Testis (tissue), 3 donors: ENCODE measurements around the gene ARHGAP32. TPM values are rescaled to one million over a fixed set of nuclear protein-coding genes. Genes with fewer than 3 reads are reported as not detected.

Experiments
- DNase-seq: peaks from one replicate; pipeline ENCODE4 v3.0.0-alpha.2; 2019
- H3K27ac ChIP-seq, 2 donors: fragments of 200-600 bp; sonication (generic); one replicate each; pipeline ENCODE4 v1.5.1; 2019
- H3K27me3 ChIP-seq: fragments of 200-600 bp; sonication (generic); one replicate; pipeline ENCODE4 v1.5.1; 2019
- H3K36me3 ChIP-seq: fragments of 200-600 bp; sonication (generic); one replicate; pipeline ENCODE4 v1.5.1; 2017; ENCODE audit warnings: low read depth; ENCODE audit errors: missing control alignments
- H3K4me1 ChIP-seq: fragments of 200-600 bp; sonication (generic); one replicate; pipeline ENCODE4 v1.5.1; 2019
- H3K4me3 ChIP-seq, 2 donors: fragments of 200-600 bp; sonication (generic); one replicate each; pipeline ENCODE4 v1.5.1; 2017 to 2019
- H3K9me3 ChIP-seq: fragments of 200-600 bp; sonication (generic); one replicate; pipeline ENCODE4 v1.5.1; 2017
- POLR2A ChIP-seq: fragments of 450-650 bp; IDR thresholded peaks from one replicate; pipeline ENCODE4 v1.6.1; 2017; ENCODE audit warnings: antibody characterized with exemption, mild to moderate bottlenecking, moderate library complexity
- WGBS, 2 donors: methylation state at CpG; one replicate each; pipeline ENCODE4 v1.1.5; 2018; 5-methylcytosine and 5-hydroxymethylcytosine counted together
- intact Hi-C: fragments of 100-400 bp; cut with DNase I; formaldehyde crosslinking; loops from one replicate; pipeline ENCODE4 v1.15.1; 2023; ENCODE audit warnings: low total_unique reads
- polyA plus RNA-seq: library from polyadenylated mRNA; stranded (reverse); fragments of 350-450 nt; fragmentation: Illumina TruSeq; extraction: RNeasy Lipid Tissue Mini Kit (QIAGEN cat#74804); gene quantifications from one replicate; pipeline ENCODE4 v1.2.3, GENCODE V29; 2014; ENCODE audit warnings: low read depth, low replicate concordance; ENCODE audit not compliant: insufficient read depth
- total RNA-seq, 2 donors: library from RNA; depleted of rRNA; stranded (reverse); fragments of >200 nt; gene quantifications; one replicate each; pipeline ENCODE4 v1.2.3, GENCODE V29; 2016
- TF ChIP-seq, protein P1 (sequence below), 3 experiments: fragments of 450-650 bp in 2 of 3; fragments of 200-600 bp in 1 of 3; sonication (generic) in 1 of 3; IDR thresholded peaks; one replicate each; pipeline ENCODE4 v1.5.1; 2016 to 2019; ENCODE audit warnings: antibody characterized with exemption in 3 of 3, mild to moderate bottlenecking in 2 of 3, moderate library complexity in 1 of 3

ARHGAP32 gene
- total and polyA plus RNA-seq, 3 donors from 2014 or later: 33.0 to 58.1 (median 53.8) TPM

DNA sequence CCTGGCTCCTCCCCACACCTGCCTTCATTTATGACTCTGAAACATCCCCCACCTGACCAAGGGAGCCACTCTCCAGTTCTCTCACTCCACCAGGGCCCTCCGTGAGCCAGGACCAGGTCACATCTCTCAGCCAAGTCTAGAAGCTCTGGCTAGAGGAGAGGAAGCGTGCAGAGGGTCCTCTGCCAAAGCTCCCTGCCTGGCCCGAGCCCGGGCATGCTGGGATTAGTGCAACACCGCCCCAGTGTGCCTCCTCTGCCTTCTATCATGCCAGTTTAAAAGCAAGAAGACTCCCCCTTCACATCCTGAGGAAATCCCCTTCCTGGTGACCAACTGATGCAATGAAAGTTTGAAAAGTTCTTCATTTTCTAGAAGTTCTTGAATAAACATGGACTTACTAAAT is 272.9 kb downstream of the ARHGAP32 start:
- no peak overlapping the region for H3K27ac ChIP-seq
- no peak for DNase-seq
- H3K4me1 ChIP-seq: no peaks in the 10 kb centered on the region
- H3K36me3 ChIP-seq: no peaks in the 10 kb centered on the region
- H3K27me3 ChIP-seq: no peaks in the 10 kb centered on the region
- TF ChIP-seq POLR2A: no peak
- TF ChIP-seq, protein P1, sequence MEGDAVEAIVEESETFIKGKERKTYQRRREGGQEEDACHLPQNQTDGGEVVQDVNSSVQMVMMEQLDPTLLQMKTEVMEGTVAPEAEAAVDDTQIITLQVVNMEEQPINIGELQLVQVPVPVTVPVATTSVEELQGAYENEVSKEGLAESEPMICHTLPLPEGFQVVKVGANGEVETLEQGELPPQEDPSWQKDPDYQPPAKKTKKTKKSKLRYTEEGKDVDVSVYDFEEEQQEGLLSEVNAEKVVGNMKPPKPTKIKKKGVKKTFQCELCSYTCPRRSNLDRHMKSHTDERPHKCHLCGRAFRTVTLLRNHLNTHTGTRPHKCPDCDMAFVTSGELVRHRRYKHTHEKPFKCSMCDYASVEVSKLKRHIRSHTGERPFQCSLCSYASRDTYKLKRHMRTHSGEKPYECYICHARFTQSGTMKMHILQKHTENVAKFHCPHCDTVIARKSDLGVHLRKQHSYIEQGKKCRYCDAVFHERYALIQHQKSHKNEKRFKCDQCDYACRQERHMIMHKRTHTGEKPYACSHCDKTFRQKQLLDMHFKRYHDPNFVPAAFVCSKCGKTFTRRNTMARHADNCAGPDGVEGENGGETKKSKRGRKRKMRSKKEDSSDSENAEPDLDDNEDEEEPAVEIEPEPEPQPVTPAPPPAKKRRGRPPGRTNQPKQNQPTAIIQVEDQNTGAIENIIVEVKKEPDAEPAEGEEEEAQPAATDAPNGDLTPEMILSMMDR (IDR thresholded peaks at IDR 0.05): no peak
- H3K4me3 ChIP-seq: no peak overlapping the region
- intact Hi-C loops: no loop called here
- no peaks in the 10 kb centered on the region for H3K9me3 ChIP-seq
- WGBS, 2 donors: 66 to 92% methylated on average over 4 to 5 of the region's 5 CpGs

DNA sequence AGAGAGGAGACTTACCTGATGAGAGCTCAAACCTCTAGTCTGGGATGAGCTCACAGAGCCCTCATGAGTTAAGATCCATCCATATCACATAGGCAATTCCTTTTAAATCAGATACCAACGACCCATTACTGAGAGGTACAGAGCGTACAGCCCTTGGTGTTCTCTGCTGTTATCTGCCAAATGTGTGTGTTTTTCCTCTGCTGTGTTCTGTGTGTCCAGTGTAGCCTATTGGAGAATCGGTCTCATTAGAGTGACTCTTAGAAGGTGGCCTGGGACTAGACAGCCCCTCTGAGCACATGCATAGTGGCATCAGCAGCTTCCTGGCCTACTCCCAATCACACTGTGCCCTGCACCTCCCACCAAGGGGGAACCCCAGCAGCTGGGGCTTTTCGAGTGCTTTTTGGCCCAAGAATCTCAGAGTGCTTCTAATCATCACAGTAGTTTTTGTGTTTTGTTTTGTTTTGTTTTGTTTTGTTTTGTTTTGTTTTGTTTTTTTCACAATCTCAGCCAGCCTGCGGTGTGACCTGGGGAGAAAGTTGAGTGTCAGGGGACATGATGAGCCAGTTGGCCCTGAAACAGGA is 274.9 kb downstream of the ARHGAP32 start:
- WGBS, 2 donors: 33 to 37% methylated on average over 4 to 5 of the region's 5 CpGs
- Histone ChIP-seq H3K27ac (no peak overlapping the region), H3K36me3 (no peaks in the 10 kb centered on the region), H3K4me3 (no peak overlapping the region), H3K27me3 (no peaks in the 10 kb centered on the region), H3K9me3 (no peaks in the 10 kb centered on the region), H3K4me1 (no peaks in the 10 kb centered on the region)
- TF ChIP-seq POLR2A: no peak
- TF ChIP-seq, protein P1 (IDR thresholded peaks at IDR 0.05): no peak
- intact Hi-C loops: no loop called here
- no peak for DNase-seq

DNA sequence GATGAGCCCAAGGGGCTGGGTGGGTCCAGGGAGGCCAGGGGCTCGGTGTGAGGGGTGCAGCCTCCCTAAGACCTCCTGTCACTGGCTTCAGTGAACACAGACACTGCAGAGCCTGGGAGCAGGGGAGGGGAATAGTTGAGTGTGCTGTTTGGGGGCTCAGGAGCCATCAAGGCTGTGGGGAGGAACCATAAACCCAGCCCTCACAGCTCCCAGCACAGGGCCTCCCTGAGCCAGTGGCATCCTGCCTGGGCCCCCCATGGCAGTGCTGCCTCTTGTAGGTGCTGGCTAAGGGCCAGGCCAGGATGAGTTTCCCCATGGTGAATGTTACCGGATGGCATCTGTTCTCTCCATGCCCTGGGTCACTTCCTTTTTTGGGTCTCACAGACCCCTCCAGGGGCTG is 275.4 kb downstream of the ARHGAP32 start:
- Histone ChIP-seq H3K27ac (no peak overlapping the region), H3K36me3 (no peaks in the 10 kb centered on the region), H3K4me3 (no peak overlapping the region), H3K27me3 (no peaks in the 10 kb centered on the region), H3K9me3 (no peaks in the 10 kb centered on the region), H3K4me1 (no peaks in the 10 kb centered on the region)
- TF ChIP-seq, protein P1 (IDR thresholded peaks at IDR 0.05): no peak
- TF ChIP-seq POLR2A: no peak
- intact Hi-C loops: no loop called here
- DNase-seq: no peak
- 91 to 100% methylated on average over 1 to 2 of the region's 2 CpGs for WGBS, 2 donors

DNA sequence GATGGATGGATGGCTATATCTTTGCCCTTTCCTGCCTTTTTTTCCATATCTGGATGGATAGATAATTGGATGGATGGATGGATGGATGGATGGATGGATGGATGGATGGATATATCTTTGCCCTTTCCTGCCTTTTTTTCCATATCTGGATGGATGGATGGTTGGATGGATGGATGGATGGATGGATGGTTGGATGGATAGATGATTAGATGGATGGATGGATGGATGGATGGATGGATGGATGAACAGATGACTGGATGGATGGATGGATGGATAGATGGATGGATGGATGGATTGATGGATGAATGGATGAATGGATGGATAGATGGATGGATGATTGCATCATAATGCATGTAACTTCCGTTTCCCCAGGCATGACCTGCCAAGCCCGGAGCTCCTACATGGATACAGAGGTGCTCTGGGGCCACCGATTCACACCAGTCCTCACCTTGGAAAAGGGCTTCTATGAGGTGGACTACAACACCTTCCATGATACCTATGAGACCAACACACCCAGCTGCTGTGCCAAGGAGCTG is 276.0 kb downstream of the ARHGAP32 start:
- no peak overlapping the region for H3K27ac ChIP-seq
- H3K4me3 ChIP-seq: no peak overlapping the region
- H3K36me3 ChIP-seq: no peaks in the 10 kb centered on the region
- 57 to 72% methylated on average over 3 of the region's 3 CpGs for WGBS, 2 donors
- no peaks in the 10 kb centered on the region for H3K4me1 ChIP-seq
- no peak for DNase-seq
- no peaks in the 10 kb centered on the region for H3K27me3 ChIP-seq
- intact Hi-C loops: no loop called here
- no peaks in the 10 kb centered on the region for H3K9me3 ChIP-seq
- no peak for TF ChIP-seq POLR2A
- TF ChIP-seq, protein P1 (IDR thresholded peaks at IDR 0.05): no peak

DNA sequence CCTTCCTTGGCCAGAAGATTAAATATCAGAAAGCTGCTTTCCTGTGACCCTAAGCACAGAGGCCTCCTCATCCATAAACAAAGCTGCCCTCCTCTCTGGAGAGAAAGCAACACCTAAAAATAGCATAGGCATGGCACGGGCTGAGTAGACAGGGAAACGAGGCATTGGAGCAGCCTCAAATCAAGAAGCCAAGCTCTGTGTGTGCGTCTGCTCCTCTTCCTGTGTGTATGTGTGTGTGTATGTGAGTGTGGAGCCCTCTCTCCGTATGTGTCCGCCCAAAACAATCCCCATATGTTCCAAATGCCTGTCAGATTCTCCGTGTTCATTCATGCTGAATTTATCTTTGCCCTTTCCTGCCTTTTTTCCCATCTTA is 277.0 kb downstream of the ARHGAP32 start:
- H3K9me3 ChIP-seq: no peaks in the 10 kb centered on the region
- DNase-seq: no peak
- no peaks in the 10 kb centered on the region for H3K4me1 ChIP-seq
- no peaks in the 10 kb centered on the region for H3K27me3 ChIP-seq
- 75% methylated on average over 6 of the region's 6 CpGs for WGBS, 2 donors
- no peak overlapping the region for H3K4me3 ChIP-seq
- H3K27ac ChIP-seq: no peak overlapping the region
- H3K36me3 ChIP-seq: no peaks in the 10 kb centered on the region
- no peak for TF ChIP-seq POLR2A
- TF ChIP-seq, protein P1 (IDR thresholded peaks at IDR 0.05): no peak
- intact Hi-C loops: no loop called here
